ENCODE results near the gene INO80C.
"Not testable (repeated sequence)": the region's sequence is repeated elsewhere in the genome, so short reads cannot be mapped to it uniquely, and the experiment has no call there.

The INO80C gene

DNA sequence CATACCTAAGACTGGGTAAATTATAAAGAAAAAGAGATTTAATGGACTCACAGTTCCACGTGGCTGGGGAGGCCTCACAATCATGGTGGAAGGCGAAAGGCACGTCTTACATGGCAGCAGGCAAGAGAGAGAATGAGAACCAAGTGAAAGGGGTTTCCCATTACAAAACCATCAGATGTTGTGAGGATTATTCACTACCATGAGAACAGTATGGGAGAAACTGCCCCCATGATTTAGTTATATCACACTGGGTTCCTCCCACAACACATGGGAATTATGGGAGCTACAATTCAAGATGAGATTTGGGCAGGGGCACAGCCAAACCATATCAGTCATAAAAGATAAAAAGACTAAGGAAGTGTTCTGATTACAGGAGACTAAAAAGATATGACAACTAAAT, 8.5 kb downstream of the INO80C start:
- DNase-seq (ENCODE audit: low read depth in 2 of 2), result not testable (repeated sequence)

DNA sequence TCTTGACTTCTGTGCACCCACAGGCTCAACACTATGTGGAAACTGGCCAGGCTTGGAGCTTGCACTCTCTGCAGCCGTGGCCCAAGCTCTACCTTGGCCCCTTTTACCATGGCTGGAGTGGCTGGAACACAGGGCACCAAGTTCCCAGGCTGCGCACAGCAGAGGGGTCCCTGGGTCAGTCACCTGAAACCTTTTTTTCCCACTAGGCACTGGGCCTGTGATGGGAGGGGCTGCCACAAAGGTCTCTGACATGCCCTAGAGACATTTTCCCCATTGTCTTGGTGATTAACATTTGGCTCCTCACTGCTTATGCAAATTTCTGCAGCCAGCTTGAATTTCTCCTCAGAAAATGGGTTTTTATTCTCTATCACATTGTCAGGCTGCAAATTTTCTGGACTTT, 9.4 kb downstream of the INO80C start:
- DNase-seq (ENCODE audit: low read depth in 2 of 2), result not testable (repeated sequence)

DNA sequence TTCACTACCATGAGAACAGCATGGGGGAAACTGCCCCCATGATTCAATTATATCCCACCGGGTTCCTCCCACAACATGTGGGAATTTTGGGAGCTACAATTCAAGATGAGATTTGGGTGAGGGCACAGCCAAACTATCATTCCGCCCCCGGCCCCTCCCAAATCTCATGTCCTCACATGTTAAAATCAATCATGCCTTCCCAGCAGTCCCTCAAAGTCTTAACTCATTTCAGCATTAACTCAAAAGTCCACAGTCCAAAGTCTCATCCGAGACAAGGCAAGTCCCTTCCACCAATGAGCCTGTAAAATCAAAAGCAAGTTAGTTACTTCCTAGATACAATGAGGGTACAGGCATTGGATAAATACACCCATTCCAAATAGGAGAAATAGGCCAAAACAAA, 10.2 kb downstream of the INO80C start:
- not testable (repeated sequence) for DNase-seq (ENCODE audit: low read depth in 2 of 2)

DNA sequence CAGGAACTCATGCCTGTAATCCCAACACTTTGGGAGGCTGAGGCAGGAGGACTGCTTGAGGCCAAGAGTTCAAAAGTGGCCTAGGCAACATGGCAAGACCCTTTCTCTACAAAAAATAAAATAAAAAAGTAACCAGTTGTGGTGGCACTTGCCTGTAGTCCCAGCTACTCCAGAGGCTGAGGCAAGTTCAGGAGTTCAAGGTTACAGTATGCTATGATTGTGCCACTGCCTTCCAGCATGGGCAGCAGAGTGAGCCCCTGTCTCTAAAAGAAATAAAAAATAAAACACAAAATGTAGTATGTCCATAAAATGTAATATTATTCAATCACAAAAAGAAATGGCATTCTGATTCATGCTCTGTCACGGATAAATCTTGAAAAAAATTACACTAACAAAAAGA, 11.9 kb downstream of the INO80C start:
- no peak for DNase-seq (ENCODE audit: low read depth in 2 of 2)

DNA sequence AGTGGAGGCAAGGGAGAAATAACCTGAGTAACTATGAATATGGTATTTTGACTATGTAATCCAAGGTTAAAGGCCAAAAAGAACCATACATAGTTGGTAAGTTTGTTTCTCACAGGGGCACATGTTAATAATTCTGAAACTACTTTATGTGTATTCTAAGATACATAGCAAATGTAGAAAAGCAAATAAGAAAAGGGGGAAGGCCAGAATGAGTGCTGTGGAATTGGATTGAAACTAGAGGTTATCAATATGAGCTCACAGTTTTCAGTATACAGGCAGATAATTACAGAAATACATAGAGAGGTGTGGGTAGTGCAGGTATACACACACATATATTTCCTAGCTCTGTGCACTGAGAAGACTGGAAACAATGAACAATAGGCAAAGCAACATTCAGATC, 13.7 kb downstream of the INO80C start:
- no peak for DNase-seq (ENCODE audit: low read depth in 2 of 2)

DNA sequence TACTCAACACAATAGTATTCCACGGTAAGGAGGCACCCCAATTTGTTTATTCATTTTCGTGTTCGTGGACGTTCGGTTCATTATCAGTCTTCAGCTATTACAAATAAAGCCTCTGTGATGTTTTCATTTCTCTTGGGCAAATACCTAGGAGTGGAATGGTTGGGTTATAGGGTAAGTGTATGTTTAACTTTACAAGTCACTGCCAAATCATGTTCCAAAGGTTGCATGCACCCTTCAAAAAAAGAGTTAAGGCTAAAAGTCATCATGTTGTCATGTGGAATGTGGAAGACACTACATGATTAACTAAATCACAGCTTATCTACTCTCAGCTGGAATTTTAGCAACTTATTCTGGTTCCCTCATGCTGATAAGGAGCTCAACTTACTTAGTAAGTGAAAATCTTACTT, 15.8 kb downstream of the INO80C start:
- no peak for DNase-seq (ENCODE audit: low read depth in 2 of 2)

DNA sequence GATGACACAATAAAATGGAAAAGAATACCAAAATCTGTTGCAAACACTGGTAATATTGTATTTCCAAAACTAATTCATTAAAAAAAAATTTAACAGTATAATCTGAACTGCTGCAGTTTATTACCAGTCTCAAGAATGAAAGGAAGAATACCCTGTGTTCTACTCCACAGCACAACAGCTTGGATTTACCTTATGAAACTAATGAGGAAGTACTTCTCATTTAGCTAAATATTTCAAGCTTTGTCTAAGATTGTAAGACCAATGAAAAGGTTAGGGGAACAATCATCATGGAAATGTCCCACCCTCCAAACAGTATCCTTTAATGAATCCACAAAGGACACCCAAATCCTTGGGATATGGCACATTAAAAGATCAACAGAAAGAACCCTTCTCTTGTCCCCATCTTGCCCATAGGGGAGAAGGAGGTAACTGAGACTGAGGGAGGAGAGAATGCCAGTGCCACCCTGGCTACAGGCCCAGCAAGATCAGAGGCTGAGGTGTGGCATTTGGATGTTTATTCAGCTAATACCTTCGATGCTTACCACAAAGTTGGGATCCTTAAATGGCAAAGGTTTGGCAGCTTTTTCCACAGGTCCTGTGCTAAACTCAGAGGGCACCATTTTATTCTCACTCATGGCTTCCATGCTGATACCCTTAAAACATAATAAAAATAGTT, 17.7 kb downstream of the INO80C start:
- DNase-seq (ENCODE audit: low read depth in 2 of 2), result no peak

DNA sequence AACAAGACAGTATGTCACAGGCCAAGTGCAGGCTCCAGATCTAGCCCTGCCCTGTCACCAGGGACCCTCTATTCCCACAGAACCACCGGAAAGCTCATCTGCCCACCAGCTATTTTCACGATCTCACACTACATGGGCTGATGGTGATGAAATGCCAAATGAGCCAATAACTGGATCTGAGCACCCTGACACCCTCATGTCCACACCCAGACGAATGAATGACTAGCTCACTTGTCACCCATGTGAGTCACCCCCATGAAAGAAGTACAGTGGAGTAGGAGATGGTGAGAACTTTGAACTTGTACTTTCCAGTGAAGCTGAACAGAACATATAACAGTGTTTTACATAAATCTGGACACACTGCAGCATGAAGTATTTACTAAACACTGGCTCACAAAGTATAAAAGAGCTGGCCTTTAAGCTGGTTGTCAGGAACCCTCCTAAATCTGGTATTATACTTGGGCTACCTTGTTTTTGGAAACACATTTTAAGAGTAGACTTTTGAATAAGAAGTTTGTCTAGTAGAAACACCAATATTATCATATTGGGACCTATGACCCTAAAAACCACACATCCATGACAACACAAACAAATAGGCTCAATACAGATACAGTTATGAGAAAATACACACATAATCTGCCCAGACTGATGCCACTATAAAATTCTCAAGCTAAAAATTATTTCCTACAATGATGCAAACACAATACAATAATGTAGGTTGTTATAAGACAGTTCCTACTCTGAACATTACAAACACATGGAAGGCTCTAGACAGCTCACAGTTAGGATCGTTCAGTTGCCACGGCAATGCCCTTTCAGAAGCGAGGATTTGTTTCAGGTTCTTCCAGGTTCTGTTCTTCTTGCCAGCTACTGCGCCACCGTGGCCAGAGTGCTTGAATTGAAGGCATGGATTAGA, 19.0 kb downstream of the INO80C start:
- peak; percentile 24 to 30 for DNase-seq (ENCODE audit: low read depth in 2 of 2)

DNA sequence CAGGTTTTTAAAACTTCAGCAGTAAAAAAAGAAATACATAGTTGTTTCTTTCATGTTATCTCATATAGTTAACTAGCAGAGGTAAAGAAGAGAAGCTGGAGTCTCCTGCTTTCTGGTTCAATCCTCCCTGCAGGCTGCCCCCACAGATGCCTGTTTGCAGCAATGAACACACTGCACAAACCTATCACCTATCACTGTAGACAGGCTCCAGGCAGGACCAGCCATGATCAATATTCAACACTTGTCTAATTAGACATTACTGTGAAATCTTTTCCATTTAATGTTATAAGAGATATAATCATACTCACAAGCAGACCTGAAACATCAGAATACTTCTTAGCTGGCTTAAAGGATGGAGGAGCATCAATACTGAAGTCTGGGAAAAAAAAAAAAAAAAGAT, 19.8 kb downstream of the INO80C start:
- no peak for DNase-seq (ENCODE audit: low read depth in 2 of 2)

DNA sequence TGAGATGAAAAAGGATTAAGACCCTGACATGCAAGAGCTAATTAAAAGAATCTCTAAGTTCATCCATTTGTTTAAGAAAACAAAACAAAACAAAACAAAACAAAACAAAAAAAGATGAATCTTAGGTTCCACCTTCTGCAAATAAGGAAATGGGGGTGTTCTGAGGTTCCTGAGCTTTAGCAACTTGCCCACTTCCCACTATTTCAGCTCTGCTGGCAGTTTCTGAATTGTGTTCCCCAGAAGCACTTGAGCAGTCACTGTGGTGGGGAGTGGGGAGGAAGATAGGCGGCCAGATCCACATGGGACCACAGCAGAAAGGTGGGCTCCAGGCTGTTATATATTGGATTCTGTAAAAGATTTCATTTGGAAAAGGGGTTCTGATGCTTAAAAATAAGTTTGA, 20.3 kb downstream of the INO80C start:
- DNase-seq (ENCODE audit: low read depth in 2 of 2), result no peak

DNA sequence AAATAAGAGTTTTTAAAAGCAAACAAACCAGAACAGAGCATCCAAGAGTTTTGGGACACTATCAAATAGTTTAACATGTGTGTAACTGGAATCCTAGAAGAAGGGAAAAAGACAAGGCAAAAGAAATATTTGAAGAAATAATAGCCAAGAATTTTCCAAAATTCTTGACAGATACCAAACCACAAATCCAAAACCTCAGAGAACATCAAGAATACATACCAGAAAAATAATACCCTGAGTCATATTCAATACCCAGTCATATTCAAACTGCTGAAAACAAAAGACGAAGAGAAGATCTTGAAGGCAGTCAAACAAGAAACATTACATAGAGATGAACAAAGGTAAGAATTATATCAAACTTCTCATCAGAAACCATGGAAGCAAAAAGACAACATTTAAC, 22.9 kb downstream of the INO80C start:
- no peak for DNase-seq (ENCODE audit: low read depth in 2 of 2)

DNA sequence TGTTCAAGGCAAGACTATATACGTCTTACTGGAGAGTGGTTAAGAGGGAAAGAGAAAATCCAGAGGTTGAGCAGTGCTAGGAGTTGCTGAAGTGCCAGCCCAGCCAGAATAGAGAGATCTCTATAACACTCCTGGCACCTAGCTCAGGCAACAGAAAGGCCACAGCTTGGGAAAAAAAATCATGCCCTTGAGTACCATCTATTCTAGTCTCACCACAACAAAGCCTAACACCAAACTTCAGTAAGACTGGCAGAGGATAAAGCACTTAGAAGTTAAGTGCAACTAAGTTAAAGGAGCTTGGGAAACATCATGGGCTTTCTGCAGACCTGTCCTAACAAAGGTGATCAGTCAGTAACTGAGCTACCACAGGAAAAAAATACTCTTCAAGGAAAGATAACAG, 24.2 kb downstream of the INO80C start:
- DNase-seq (ENCODE audit: low read depth in 2 of 2), result no peak

DNA sequence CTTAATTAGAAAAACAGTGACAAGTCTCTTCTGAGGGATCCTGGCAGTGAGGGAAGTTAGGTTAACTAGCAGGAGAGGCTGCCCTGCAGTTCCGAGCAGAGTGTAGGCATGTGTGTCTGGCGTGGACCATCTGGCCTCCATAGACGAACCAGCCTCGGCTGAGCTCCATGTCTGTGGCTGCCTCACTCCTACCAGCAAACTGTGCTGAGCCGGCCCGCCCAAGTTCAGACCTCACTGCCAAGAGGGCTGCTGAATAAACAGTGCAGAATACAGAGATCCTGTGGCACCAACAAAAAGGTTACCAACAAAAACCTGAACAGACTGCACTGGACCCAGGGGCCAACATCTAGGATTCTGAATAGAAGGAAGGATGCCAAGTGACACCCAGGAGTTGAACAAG, 27.3 kb downstream of the INO80C start:
- DNase-seq (ENCODE audit: low read depth in 2 of 2), result no peak

DNA sequence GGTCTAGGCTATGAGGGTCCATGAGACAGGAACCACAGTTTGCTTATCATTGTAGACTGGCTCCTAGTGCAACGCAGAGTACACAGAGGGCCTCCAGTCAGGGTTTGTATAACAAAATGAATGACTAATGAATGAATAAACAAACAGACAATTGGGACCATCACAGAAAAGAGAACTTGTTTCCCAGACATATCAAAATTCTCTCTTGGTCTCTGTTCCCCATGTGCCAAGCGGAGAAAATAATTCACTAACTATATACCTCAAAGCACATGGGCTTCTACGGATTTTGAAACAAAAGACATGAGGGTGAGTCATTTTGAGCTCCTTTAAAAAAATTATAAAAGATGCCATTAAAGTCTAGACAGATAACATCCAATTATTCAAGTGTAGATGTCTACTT, 28.0 kb downstream of the INO80C start:
- DNase-seq (ENCODE audit: low read depth in 2 of 2), result no peak

DNA sequence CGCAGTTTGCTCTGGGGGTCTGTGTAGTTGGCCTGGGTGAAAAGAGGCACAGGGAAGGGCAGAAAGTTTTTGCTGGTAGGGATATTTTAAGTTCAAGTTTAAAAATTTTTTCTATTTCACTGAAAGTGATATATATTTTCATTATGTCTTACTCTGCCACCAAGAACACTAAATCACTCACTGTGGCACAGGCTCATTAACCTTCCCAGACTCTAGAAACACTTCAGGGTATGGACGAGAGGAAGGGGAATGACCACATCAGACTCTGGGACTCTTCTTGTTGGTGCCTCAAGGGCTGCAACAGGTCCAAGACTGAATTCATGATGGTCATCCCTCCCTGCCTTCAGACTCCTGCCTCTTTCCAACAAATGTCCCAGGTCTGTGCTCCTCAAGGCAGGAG, 29.0 kb downstream of the INO80C start:
- no peak for DNase-seq (ENCODE audit: low read depth in 2 of 2)

DNA sequence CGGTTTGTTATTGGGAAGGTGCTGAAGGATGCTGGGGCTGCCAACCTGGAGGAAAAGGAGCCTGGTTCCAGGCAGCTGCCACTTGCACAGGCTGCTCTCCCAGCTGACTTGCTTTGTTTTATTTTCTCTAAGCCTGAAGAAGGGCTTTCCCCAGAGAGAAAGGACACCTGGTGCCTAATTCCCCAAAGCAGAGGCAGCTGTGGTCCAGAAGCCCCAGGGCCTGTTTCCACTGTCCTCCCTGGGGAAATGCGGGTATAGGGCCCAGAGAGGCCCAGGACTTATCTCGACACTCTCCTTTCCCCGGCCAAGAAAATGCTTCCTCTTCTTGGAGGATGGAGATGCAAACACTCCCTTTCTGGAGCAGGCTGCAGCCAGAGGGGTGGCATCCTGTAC, 30.1 kb downstream of the INO80C start:
- DNase-seq (ENCODE audit: low read depth in 2 of 2), result no peak

DNA sequence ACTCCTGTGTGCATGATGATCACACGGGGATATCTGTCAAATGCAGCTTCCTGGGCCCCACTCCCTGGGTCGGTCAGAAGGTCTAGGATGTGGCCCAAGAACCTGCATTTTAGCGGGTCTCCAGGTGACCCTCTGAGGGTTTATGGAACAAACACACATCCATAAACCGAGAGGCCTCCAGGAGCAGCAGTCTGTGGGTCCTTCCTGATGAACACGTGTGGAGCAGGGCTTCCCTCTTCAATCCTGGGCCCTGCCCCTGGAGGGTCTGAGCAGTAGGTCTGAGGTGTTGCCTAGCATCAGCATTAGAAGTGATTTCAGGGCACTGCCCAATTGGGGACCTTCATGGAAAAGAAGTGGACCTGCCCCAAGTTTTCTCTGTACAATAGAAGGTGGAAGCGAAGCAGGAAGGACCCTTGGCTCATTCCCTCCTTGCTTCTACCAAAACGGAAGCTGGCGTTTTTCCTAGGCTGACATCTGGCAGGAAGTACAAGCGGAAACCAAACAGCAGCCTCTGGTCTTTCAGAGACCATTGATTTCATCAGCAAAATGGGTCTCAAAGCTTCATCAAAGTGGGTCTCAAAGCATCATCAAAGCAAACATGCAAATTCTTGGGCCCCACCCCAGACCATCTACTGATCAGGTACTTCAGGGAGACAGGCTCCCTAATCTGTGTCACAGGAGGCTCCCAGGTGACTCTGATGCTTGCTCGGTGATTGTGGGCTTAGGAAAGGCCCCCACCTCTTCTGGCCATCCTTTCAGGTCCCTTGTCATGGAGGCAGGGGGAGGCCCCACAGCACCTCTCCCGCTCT, 30.7 kb downstream of the INO80C start:
- no peak for DNase-seq (ENCODE audit: low read depth in 2 of 2)

DNA sequence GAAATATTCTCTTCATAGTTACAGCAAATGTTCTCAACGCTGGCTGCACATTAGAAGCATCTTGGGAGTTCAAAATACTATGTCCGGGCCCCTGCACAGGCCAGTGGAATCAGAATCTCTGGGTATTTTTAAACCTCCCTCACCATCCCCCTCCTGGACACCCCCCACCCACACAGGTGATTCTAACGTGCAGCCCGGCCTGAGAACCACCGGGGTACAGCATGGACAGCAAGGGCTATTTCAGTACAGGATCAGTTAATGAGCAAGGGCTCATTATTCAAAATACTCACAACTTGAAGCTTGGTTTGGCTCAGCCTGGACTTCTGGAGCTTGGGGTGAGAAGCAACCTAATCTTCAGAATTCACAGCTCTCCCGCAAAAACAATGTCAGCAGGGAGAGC, 31.4 kb downstream of the INO80C start:
- no peak for DNase-seq (ENCODE audit: low read depth in 2 of 2)

DNA sequence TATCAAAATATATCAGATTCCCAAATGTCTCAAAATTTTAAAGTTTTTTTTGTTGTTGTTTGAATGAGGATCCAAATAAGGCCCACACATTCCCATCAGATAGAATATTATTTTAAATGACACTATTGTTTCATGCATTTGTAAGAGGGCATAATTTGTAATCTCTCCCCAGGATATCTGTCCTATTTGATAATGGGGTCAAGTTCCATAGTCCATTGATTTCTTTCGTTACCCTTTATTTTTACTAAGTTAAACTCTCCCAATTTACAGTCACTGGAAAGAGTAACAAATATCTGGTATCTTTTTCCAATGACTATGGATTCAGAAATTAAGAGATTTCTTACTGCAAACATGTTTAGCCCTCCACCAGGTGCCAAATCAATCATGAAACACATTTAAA, 32.4 kb downstream of the INO80C start:
- no peak for DNase-seq (ENCODE audit: low read depth in 2 of 2)

DNA sequence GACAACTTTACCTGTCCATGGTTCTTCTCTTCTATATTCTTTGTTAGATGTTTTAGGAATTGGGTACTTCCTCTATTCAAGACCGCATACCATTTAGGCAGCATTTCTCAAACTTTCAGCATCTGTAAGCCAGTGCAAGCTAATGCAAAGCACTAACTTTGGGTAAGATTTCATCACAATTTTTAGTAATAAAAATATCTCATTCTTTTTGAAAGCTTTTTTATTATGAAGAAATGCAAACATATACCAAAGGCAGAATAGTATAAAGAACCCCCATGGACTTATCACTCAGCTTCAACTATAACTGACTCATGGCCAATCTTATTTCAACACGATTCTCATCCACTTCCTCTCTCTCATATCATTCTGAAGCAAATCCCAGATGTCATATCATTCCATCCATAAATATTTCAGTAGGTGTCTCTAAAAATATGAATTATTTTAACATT, 32.9 kb downstream of the INO80C start:
- no peak for DNase-seq (ENCODE audit: low read depth in 2 of 2)

DNA sequence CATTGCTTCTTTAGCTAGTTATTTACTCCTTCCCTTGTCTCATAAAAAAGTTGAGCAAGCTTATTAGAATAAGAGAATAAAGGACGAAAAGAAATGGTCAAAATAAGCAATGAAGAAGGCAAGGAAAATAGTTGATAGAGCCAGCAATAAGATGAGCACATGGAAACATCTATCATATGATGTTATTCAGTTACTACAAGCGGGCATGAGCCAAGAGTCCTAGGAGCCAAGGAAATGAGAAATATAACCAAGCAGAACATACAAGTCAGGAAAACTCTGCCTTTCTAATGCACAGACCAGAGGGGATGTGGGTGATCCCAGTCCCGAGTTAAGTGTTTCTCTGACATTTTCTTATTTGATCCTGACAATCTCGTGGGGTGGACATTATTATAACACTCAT, 33.9 kb downstream of the INO80C start:
- DNase-seq (ENCODE audit: low read depth in 2 of 2), result no peak

DNA sequence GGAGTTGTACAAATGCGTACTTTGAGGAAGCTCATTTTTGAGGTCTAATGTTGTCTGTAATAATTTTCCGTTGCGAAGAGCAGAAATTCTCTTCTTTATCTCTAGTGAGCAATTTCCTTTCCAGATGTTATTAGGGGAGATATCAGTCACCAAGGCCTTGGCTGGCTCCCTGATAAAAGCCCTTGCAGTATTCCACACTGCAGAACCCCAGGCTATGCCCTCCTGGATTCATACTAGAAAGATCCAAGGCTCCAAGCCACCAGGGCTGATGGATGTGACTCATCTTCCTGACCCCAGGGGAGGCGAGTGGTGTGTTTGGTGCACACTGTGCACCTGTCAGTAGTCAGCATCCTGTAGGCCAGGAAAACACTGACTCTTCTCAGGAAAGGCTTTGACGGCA, 34.7 kb downstream of the INO80C start:
- DNase-seq (ENCODE audit: low read depth in 2 of 2), result no peak

Data from stimulated activated CD4-positive, alpha-beta T cell treated with anti-CD3 and anti-CD28 coated beads, Interleukin-4, amount 100 ng/mL, for 48 hours (primary cell).